Neural crest cell (in vitro differentiated cells): Measurements from ENCODE around the gene ATP2C2. TPM values are rescaled to one million over a fixed set of nuclear protein-coding genes. Genes with fewer than 3 reads are reported as not detected.
"Not testable (repeated sequence)": the region's sequence is repeated elsewhere in the genome, so short reads cannot be mapped to it uniquely, and the experiment has no call there.

Experiments
- DNase-seq: peaks from one replicate; pipeline ENCODE4 v3.0.0; 2021; ENCODE audit warnings: low read depth, mixed read lengths, low spot score
- H3K27ac Mint-ChIP-seq: one replicate; pipeline ENCODE4 v1.8.0; 2021; ENCODE audit warnings: mild to moderate bottlenecking, mixed read lengths; ENCODE audit not compliant: unreplicated experiment
- H3K27me3 Mint-ChIP-seq: 2 replicates; pipeline ENCODE4 v1.8.0; 2021; ENCODE audit warnings: low read depth, mild to moderate bottlenecking, mixed read lengths
- H3K36me3 Mint-ChIP-seq: 2 replicates; pipeline ENCODE4 v1.8.0; 2021; ENCODE audit warnings: low read depth, mild to moderate bottlenecking, mixed read lengths
- H3K4me1 Mint-ChIP-seq: 2 replicates; pipeline ENCODE4 v1.8.0; 2021; ENCODE audit warnings: mixed read lengths
- H3K4me3 Mint-ChIP-seq: one replicate; pipeline ENCODE4 v1.8.0; 2021; ENCODE audit warnings: mild to moderate bottlenecking, mixed read lengths
- H3K9me3 Mint-ChIP-seq: 2 replicates; pipeline ENCODE4 v1.8.0; 2021; ENCODE audit warnings: mixed read lengths
- CTCF ChIP-seq: fragments of 200-600 bp; sonication (generic); conservative IDR thresholded peaks from 2 replicates; pipeline ENCODE4 v1.5.0; 2021; ENCODE audit warnings: antibody characterized with exemption, mild to moderate bottlenecking
- total RNA-seq: library from RNA; stranded (reverse); gene quantifications from 2 replicates; pipeline ENCODE4 v1.2.1, GENCODE V29; 2021

The ATP2C2 gene
- total RNA-seq, 1 donor from 2014 or later = 0.30 TPM

- Mint-ChIP-seq H3K36me3 (no peaks in the 10 kb centered on the region), H3K4me1 (peaks cover 13% of the 10 kb centered on the region), H3K9me3 (peaks cover 7% of the 10 kb centered on the region), H3K27ac (no peak overlapping the region), H3K27me3 (no peaks in the 10 kb centered on the region), H3K4me3 (no peak overlapping the region)
- DNase-seq = no peak
- no peak for TF ChIP-seq CTCF
These were observed 51.4 kb downstream of the ATP2C2 start for GRCh38 chr16:84419730-84420129.

DNA sequence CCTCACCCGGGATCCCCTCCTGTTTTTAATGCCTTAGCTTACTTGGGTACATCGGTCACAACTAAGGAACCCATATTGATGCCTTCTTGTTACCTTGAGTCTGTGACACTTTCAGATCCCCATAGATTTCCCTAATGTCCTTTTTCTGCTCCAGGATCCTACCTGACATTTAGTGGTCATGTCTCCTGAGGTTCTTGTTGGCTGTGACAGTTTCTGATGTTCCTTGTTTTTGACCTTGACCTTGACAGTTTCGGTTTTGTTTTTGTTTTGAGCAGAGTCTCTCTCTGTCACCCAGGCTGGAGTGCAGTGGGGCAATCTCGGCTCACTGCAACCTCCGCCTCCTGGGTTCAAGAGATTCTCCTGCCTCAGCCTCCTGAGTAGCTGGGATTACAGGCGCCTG lies 52.2 kb downstream of the ATP2C2 start:
- not testable (repeated sequence) for H3K4me1 Mint-ChIP-seq, H3K4me3 Mint-ChIP-seq, H3K27me3 Mint-ChIP-seq, H3K27ac Mint-ChIP-seq, H3K36me3 Mint-ChIP-seq, DNase-seq
- peaks cover 10% of the 10 kb centered on the region for H3K9me3 Mint-ChIP-seq

DNA sequence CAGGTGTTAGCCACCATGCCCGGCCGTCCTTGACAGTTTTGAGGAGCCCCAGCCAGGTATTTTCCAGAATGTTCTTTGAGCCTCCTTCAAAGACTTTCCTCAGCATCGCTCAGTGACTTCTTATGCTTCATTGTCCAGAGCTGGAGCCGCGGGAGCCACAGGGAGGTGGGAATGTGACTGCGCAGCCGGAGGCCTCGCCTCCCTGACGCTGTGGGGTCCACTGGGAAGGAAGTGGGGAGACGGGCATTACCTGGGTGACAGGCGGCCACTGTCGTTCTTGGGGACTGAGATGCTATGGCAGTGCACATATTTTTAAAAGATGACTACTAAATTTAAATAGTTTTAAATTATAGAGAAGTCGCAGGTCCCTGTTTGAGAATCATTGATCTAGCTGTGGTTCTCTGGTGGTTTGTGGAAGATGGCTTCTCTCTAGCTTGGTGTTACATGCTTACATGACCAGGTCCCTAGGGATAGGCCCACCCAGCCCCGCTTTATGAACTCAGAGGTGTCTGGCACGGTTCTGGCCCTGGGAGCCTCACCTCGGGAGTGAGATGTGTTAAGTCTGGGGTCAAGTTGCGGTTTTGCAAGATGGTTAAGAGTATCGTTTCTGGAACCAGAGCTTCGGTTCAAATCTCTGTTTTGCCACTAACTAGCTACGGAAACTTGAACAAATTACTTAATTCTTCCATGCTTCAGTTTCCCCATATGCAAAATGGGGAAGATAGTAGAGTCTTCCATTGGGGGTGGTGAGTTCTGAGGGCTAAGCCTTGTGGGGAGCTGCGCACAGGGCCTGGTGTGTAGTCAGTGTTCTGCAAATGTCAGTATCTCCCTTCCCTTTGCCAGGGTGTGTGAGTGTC lies 53.0 kb downstream of the ATP2C2 start:
- H3K4me3 Mint-ChIP-seq = no peak overlapping the region
- H3K27me3 Mint-ChIP-seq = peaks cover 3% of the 10 kb centered on the region
- peaks cover 4% of the 10 kb centered on the region for H3K4me1 Mint-ChIP-seq
- H3K9me3 Mint-ChIP-seq = peaks cover 10% of the 10 kb centered on the region
- no peak for TF ChIP-seq CTCF
- DNase-seq = no peak
- no peak overlapping the region for H3K27ac Mint-ChIP-seq
- no peaks in the 10 kb centered on the region for H3K36me3 Mint-ChIP-seq

GRCh38 chr16:84421938-84422220 lies 53.5 kb downstream of the ATP2C2 start:
- H3K27ac Mint-ChIP-seq = no peak overlapping the region
- DNase-seq = no peak
- peaks cover 10% of the 10 kb centered on the region for H3K9me3 Mint-ChIP-seq
- TF ChIP-seq CTCF = no peak
- no peak overlapping the region for H3K4me3 Mint-ChIP-seq
- H3K4me1 Mint-ChIP-seq = peaks cover 4% of the 10 kb centered on the region
- no peaks in the 10 kb centered on the region for H3K36me3 Mint-ChIP-seq
- peaks cover 3% of the 10 kb centered on the region for H3K27me3 Mint-ChIP-seq

GRCh38 chr16:84423416-84423837 lies 55.1 kb downstream of the ATP2C2 start:
- Mint-ChIP-seq H3K4me3 (no peak overlapping the region), H3K27ac (no peak overlapping the region), H3K36me3 (no peaks in the 10 kb centered on the region), H3K4me1 (peaks cover 4% of the 10 kb centered on the region), H3K9me3 (peaks cover 10% of the 10 kb centered on the region), H3K27me3 (peaks cover 3% of the 10 kb centered on the region)
- DNase-seq = no peak
- no peak for TF ChIP-seq CTCF

DNA sequence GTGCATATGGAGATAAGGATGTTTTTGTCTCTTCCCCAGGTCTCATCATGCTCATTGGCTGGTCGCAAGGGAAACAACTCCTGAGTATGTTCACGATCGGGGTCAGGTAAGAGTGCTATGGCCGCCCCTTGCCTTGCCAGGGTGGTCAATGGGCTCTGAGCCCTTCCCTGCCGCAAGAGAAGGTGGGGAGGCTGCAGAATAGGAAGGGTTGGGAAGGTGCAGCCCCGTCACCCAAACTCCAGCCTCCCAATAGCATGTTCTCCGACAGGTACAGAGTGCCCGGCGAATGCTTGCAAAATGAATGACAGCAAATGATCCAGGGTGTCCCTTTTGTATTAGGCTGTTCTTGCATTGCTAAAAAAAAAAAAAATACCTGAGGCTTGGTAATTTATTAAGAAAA lies 57.4 kb downstream of the ATP2C2 start:
- Mint-ChIP-seq H3K9me3 (peaks cover 10% of the 10 kb centered on the region), H3K27me3 (peaks cover 7% of the 10 kb centered on the region), H3K36me3 (no peaks in the 10 kb centered on the region), H3K27ac (no peak overlapping the region), H3K4me3 (no peak overlapping the region), H3K4me1 (peaks cover 4% of the 10 kb centered on the region)
- no peak for DNase-seq
- TF ChIP-seq CTCF = no peak
